ENCODE measurements around the gene KCNK13. TPM values are rescaled to one million over a fixed set of nuclear protein-coding genes. Genes with fewer than 3 reads are reported as not detected.
"Not testable (repeated sequence)": the region's sequence is repeated elsewhere in the genome, so short reads cannot be mapped to it uniquely, and the experiment has no call there.

Gene KCNK13
- total and polyA plus RNA-seq, 2 donors (not counting 1 experiment from before 2014, with no cell fraction given), result not detected

- no peaks in the 10 kb centered on the region for H3K4me1 ChIP-seq (ENCODE audit: control insufficient read depth, extremely low read depth, insufficient read depth, low read length)
Observed at GRCh38 chr14:90228478-90228877, 166.7 kb downstream of the KCNK13 start.

GRCh38 chr14:90229942-90230341 is 168.1 kb downstream of the KCNK13 start:
- not testable (repeated sequence) for H3K27ac ChIP-seq (ENCODE audit: insufficient read depth, low read length); H3K36me3 ChIP-seq (ENCODE audit: control insufficient read depth, insufficient read depth, low read length); H2AFZ ChIP-seq (ENCODE audit: low read length); H3K9ac ChIP-seq (ENCODE audit: insufficient read depth, low read length); H3K27me3 ChIP-seq (ENCODE audit: control insufficient read depth, insufficient read depth, low read length); H3K9me3 ChIP-seq (ENCODE audit: control insufficient read depth, insufficient read depth, low read depth, low read length); H3K4me1 ChIP-seq (ENCODE audit: control insufficient read depth, extremely low read depth, insufficient read depth, low read length); H4K20me1 ChIP-seq (ENCODE audit: control insufficient read depth, extremely low read depth, insufficient read depth, low read length); DNase-seq (ENCODE audit: low read depth in 2 of 2); H3K4me2 ChIP-seq (ENCODE audit: extremely low read depth, insufficient read depth, low read length); H3K79me2 ChIP-seq (ENCODE audit: control insufficient read depth, insufficient read depth, low read length); H3K4me3 ChIP-seq (replicated peaks in 1 of 4; ENCODE audit: control extremely low read depth in 1 of 4, insufficient read depth in 1 of 4, low read depth in 3 of 4, low read length in 4 of 4)

More at GRCh38 chr14:90228478-90228877, 166.7 kb downstream of the KCNK13 start:
- Histone ChIP-seq H3K9ac (ENCODE audit: insufficient read depth, low read length) (no peak overlapping the region), H3K36me3 (ENCODE audit: control insufficient read depth, insufficient read depth, low read length) (no peaks in the 10 kb centered on the region), H3K79me2 (ENCODE audit: control insufficient read depth, insufficient read depth, low read length) (no peaks in the 10 kb centered on the region), H4K20me1 (ENCODE audit: control insufficient read depth, extremely low read depth, insufficient read depth, low read length) (no peaks in the 10 kb centered on the region), H2AFZ (ENCODE audit: low read length) (no peak overlapping the region), H3K9me3 (ENCODE audit: control insufficient read depth, insufficient read depth, low read depth, low read length) (no peaks in the 10 kb centered on the region), H3K4me3 (replicated peaks in 1 of 4; ENCODE audit: control extremely low read depth in 1 of 4, insufficient read depth in 1 of 4, low read depth in 3 of 4, low read length in 4 of 4) (no peak overlapping the region), H3K27ac (ENCODE audit: insufficient read depth, low read length) (no peak overlapping the region), H3K27me3 (ENCODE audit: control insufficient read depth, insufficient read depth, low read length) (no peaks in the 10 kb centered on the region), H3K4me2 (ENCODE audit: extremely low read depth, insufficient read depth, low read length) (no peak overlapping the region)
- no peak for TF ChIP-seq EZH2 (IDR thresholded peaks at IDR 0.05; ENCODE audit: low read length, missing control alignments)
- no peak for TF ChIP-seq CTCF (conservative IDR thresholded peaks at IDR 0.05 in 1 of 2, IDR thresholded peaks at IDR 0.05 in 1 of 2; ENCODE audit: low read depth in 1 of 2, low read length in 2 of 2)
- no peak for DNase-seq (ENCODE audit: low read depth in 2 of 2)

Other genes with a start within 250 kb of the KCNK13 start
- gene EFCAB11, start 107.3 kb upstream of the KCNK13 start, total RNA-seq, result 2.6 and 2.8 TPM in 2 replicates
- 4.0 and 7.1 TPM in 2 replicates for gene EFCAB11, start 107.3 kb upstream of the KCNK13 start, polyA plus RNA-seq
- 11.6 and 13.7 TPM in 2 replicates for gene TDP1, start 106.1 kb upstream of the KCNK13 start, total RNA-seq
- gene TDP1, start 106.1 kb upstream of the KCNK13 start, polyA plus RNA-seq, result 11.7 and 22.8 TPM in 2 replicates
- 75.5 and 112 TPM in 2 replicates for gene PSMC1, start 194.6 kb downstream of the KCNK13 start, total RNA-seq
- 274 and 300 TPM in 2 replicates for gene PSMC1, start 194.6 kb downstream of the KCNK13 start, polyA plus RNA-seq

All from fibroblast of lung (primary cell).